ENCODE results near the gene NEK10. TPM values are rescaled to one million over a fixed set of nuclear protein-coding genes. Genes with fewer than 3 reads are reported as not detected.
"Not testable (repeated sequence)": the region's sequence is repeated elsewhere in the genome, so short reads cannot be mapped to it uniquely, and the experiment has no call there.

NEK10 gene
- total RNA-seq, 2 experiments from 2014 or later, result 0.19 to 0.57 TPM

DNA sequence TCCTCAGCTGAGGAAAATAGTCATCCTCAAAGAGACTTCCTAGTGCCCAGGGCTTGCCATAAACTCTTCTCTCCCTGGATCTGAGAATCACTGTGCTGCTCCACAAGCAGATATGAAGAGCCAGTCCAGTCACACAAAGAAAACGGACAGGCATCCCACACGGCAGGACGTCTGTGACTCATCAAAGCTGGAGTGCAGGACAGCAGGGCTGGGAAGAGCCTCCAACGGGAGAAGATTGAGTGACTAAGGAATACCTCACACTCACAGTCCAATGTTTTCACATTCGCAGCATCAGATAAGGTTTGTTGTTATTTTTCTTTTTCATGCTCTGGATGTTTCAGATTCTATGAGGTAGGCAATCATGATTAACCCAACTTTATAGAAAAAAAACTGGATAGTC, 57.8 kb downstream of the NEK10 start:
- ATAC-seq, result no peak
- H3K4me3 Mint-ChIP-seq, result no peak overlapping the region
- H3K4me1 Mint-ChIP-seq, result no peaks in the 10 kb centered on the region
- POLR2A ChIA-PET, result no interaction called here
- CTCF ChIA-PET, result interaction anchor here (1.5 kb wide), 1 partner anchor 156 kb away, joined by 6 read pairs; no protein-coding TSS in a partner anchor
- peaks cover 2% of the 10 kb centered on the region for H3K27me3 Mint-ChIP-seq
- intact Hi-C loops (cut with DNase I, micrococcal nuclease), result loop anchor here in 1 of 2 experiments (5.0 kb wide), 1 partner anchor 1016 kb away; no protein-coding TSS in a partner anchor
- no peak for DNase-seq
- H3K9me3 Mint-ChIP-seq (ENCODE audit: low read depth), result no peaks in the 10 kb centered on the region
- H3K27ac Mint-ChIP-seq, result no peak overlapping the region
- H3K36me3 Mint-ChIP-seq (ENCODE audit: low read depth), result no peaks in the 10 kb centered on the region

- no peaks in the 10 kb centered on the region for H3K4me1 Mint-ChIP-seq
- H3K27ac Mint-ChIP-seq, result no peak overlapping the region
- no peak for DNase-seq
- H3K4me3 Mint-ChIP-seq, result no peak overlapping the region
- POLR2A ChIA-PET, result no interaction called here
- peaks cover 2% of the 10 kb centered on the region for H3K27me3 Mint-ChIP-seq
- no peaks in the 10 kb centered on the region for H3K36me3 Mint-ChIP-seq (ENCODE audit: low read depth)
- no peak for ATAC-seq
- intact Hi-C loops (cut with DNase I, micrococcal nuclease), result loop anchor here in 1 of 2 experiments (5.0 kb wide), 1 partner anchor 1017 kb away; no protein-coding TSS in a partner anchor
- CTCF ChIA-PET, result interaction anchor here (0.7 to 1.5 kb wide), 4 partner anchors 94 to 907 kb away, joined by 3 to 6 read pairs (median 4); no protein-coding TSS in a partner anchor
- no peaks in the 10 kb centered on the region for H3K9me3 Mint-ChIP-seq (ENCODE audit: low read depth)
Observed at GRCh38 chr3:27310688-27311087, 58.5 kb downstream of the NEK10 start.

DNA sequence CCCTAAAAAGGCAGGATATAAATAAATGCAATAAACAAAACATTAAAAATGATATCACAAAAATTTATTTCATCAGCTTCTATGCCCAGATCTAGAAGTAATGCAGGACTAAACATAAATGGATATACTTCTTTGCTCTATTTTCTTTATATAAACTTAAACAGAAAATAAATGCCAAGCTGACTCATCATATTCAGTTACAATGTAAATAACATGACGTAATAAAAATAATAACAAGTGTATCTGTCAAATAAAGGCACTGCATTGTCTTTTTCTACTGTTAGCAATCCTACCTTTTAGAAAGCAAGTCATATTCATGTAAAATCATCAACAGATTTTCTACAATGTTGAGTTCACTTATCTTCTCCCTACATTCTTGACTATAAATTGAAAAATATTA, 61.6 kb downstream of the NEK10 start:
- H3K36me3 Mint-ChIP-seq (ENCODE audit: low read depth), result no peaks in the 10 kb centered on the region
- CTCF ChIA-PET, result no interaction called here
- no peak overlapping the region for H3K27ac Mint-ChIP-seq
- no peak for DNase-seq
- no peaks in the 10 kb centered on the region for H3K9me3 Mint-ChIP-seq (ENCODE audit: low read depth)
- intact Hi-C loops (cut with DNase I, micrococcal nuclease), result no loop called here
- POLR2A ChIA-PET, result no interaction called here
- no peak for ATAC-seq
- peaks cover 2% of the 10 kb centered on the region for H3K27me3 Mint-ChIP-seq
- no peaks in the 10 kb centered on the region for H3K4me1 Mint-ChIP-seq
- no peak overlapping the region for H3K4me3 Mint-ChIP-seq

DNA sequence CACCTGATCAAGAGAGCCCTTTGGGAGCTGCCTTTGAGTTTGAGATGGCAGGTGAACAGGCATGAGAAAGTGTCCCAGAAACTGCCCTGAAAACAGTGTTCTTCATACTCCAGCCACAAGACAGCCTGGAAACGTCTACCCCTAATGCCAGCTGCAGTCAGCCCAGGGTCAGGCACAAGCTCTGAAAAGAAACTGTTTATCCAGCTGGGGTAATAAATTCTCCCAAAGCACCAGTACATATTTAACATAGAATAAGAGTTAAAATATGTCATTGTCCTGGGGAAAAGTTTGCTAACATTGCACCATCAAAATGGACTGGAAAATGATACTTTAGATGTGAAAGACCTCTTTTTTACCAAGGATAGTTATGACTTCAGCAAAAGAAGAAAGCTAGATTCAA, 66.3 kb downstream of the NEK10 start:
- intact Hi-C loops (cut with DNase I, micrococcal nuclease), result no loop called here

GRCh38 chr3:27298981-27299380, 70.2 kb downstream of the NEK10 start:
- intact Hi-C loops (cut with DNase I, micrococcal nuclease); H3K27ac Mint-ChIP-seq; H3K4me3 Mint-ChIP-seq; H3K36me3 Mint-ChIP-seq (ENCODE audit: low read depth); CTCF ChIA-PET; POLR2A ChIA-PET; ATAC-seq; DNase-seq; H3K4me1 Mint-ChIP-seq; H3K27me3 Mint-ChIP-seq: not testable (repeated sequence)
- H3K9me3 Mint-ChIP-seq (ENCODE audit: low read depth), result peaks cover 18% of the 10 kb centered on the region

More for the DNA sequence above, 66.3 kb downstream of the NEK10 start:
- DNase-seq, result no peak
- ChIA-PET POLR2A (interaction anchor here (0.8 kb wide), 1 partner anchor 208 kb away, joined by 4 read pairs; no protein-coding TSS in a partner anchor), CTCF (no interaction called here)
- no peaks in the 10 kb centered on the region for H3K4me1 Mint-ChIP-seq
- no peak overlapping the region for H3K4me3 Mint-ChIP-seq
- peaks cover 18% of the 10 kb centered on the region for H3K9me3 Mint-ChIP-seq (ENCODE audit: low read depth)
- no peak overlapping the region for H3K27ac Mint-ChIP-seq
- no peak for ATAC-seq
- H3K27me3 Mint-ChIP-seq, result no peaks in the 10 kb centered on the region
- no peaks in the 10 kb centered on the region for H3K36me3 Mint-ChIP-seq (ENCODE audit: low read depth)

DNA sequence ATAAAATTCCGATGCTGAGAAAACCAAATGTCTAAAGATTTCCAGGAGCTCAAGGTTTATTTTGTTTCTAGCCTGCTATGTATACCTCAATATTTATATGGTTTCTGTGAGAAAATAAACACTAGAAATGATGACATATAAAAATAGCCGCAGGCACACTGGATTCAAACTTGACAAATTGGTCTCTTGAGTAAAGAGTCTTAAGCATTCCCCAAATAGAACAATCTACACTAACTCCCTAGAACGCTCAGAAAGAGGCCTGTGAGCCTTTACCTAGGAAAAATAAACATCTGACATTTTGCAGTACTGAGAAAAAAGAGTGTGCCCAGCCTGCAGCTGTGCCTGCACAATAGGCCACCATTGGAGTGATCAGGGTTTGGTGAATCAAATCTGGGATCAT, 75.2 kb downstream of the NEK10 start:
- no peaks in the 10 kb centered on the region for H3K36me3 Mint-ChIP-seq (ENCODE audit: low read depth)
- no peak overlapping the region for H3K4me3 Mint-ChIP-seq
- peaks cover 6% of the 10 kb centered on the region for H3K9me3 Mint-ChIP-seq (ENCODE audit: low read depth)
- no peak overlapping the region for H3K27ac Mint-ChIP-seq
- H3K27me3 Mint-ChIP-seq, result no peaks in the 10 kb centered on the region
- H3K4me1 Mint-ChIP-seq, result no peaks in the 10 kb centered on the region
- ATAC-seq, result no peak
- ChIA-PET CTCF (interaction anchor here (0.6 kb wide), 2 partner anchors 16 to 160 kb away, joined by 3 to 4 read pairs; no protein-coding TSS in a partner anchor), POLR2A (no interaction called here)
- DNase-seq, result no peak
- intact Hi-C loops (cut with DNase I, micrococcal nuclease), result no loop called here

DNA sequence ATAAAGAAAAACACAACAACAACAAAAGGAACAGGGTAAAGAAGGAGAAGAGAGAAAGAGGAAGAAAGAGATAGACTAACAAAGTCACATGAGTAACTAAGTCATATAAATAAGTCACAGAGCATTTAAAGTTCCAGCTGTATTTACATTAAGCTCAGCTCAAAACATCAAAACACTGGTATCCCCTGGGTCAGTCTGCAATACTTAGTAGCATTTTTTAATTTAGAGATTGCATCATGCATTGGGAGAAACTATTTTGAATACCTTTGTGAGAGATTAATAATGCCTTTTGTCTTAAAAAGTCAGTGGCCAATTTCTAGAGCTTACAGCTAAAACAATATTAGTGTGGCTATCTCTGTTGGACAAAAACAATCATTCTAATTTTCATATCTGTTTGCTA, 78.4 kb downstream of the NEK10 start:
- DNase-seq (no peak), ATAC-seq (no peak)
- no peak overlapping the region for H3K4me3 Mint-ChIP-seq
- H3K27me3 Mint-ChIP-seq, result no peaks in the 10 kb centered on the region
- intact Hi-C loops (cut with DNase I, micrococcal nuclease), result no loop called here
- no peak overlapping the region for H3K27ac Mint-ChIP-seq
- ChIA-PET POLR2A (no interaction called here), CTCF (no interaction called here)
- H3K36me3 Mint-ChIP-seq (ENCODE audit: low read depth), result no peaks in the 10 kb centered on the region
- no peaks in the 10 kb centered on the region for H3K4me1 Mint-ChIP-seq
- H3K9me3 Mint-ChIP-seq (ENCODE audit: low read depth), result no peaks in the 10 kb centered on the region

GRCh38 chr3:27289769-27290413, 79.3 kb downstream of the NEK10 start:
- POLR2A ChIA-PET, result no interaction called here
- no peaks in the 10 kb centered on the region for H3K4me1 Mint-ChIP-seq
- ATAC-seq (no peak), DNase-seq (no peak)
- intact Hi-C loops (cut with DNase I, micrococcal nuclease), result no loop called here
- no peaks in the 10 kb centered on the region for H3K36me3 Mint-ChIP-seq (ENCODE audit: low read depth)
- no peaks in the 10 kb centered on the region for H3K9me3 Mint-ChIP-seq (ENCODE audit: low read depth)
- H3K27ac Mint-ChIP-seq, result no peak overlapping the region
- CTCF ChIA-PET, result no interaction called here
- H3K27me3 Mint-ChIP-seq, result no peaks in the 10 kb centered on the region
- no peak overlapping the region for H3K4me3 Mint-ChIP-seq

DNA sequence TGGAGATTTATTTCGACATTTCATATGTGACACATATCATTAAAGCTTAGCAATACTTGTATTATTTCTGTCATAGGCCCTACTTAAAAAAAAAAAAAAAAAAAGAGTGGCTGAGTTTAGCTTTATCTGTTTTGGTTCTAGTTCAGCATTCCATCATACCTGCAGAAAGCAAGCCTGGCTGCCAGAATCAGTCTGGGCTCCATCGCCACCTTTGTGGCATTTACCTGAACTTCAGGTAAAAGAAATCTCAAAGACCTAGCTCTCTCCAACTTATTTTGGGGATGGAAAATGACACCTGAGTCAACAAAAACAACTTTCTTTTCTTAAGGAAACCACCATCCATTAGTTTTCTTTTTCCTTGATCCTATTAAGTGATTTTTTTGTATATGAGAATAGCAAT, 82.1 kb downstream of the NEK10 start:
- no peaks in the 10 kb centered on the region for H3K36me3 Mint-ChIP-seq (ENCODE audit: low read depth)
- no peak for DNase-seq
- H3K4me1 Mint-ChIP-seq, result no peaks in the 10 kb centered on the region
- no peaks in the 10 kb centered on the region for H3K9me3 Mint-ChIP-seq (ENCODE audit: low read depth)
- no peak overlapping the region for H3K4me3 Mint-ChIP-seq
- CTCF ChIA-PET, result no interaction called here
- POLR2A ChIA-PET, result no interaction called here
- ATAC-seq, result no peak
- intact Hi-C loops (cut with DNase I, micrococcal nuclease), result no loop called here
- H3K27ac Mint-ChIP-seq, result no peak overlapping the region
- H3K27me3 Mint-ChIP-seq, result no peaks in the 10 kb centered on the region

DNA sequence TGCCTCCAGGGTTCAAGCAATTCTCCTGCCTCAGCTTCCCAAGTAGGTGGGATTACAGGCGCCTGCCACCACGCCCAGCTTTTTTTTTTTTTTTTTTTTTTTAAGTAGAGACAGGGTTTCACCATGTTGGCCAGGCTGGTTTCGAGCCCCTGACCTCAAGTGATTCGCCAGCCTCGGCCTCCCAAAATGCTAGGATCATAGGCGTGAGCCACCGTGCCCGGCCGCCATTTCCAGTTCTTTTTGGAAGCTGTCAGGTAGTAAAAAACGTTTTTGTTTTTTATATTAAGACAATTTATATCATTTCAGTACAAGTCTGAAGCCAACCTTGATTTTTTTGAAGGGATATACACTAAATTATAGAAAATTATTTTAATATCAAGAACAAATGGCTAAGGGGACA, 82.7 kb downstream of the NEK10 start:
- H3K4me1 Mint-ChIP-seq; H3K4me3 Mint-ChIP-seq; H3K9me3 Mint-ChIP-seq (ENCODE audit: low read depth); DNase-seq; H3K36me3 Mint-ChIP-seq (ENCODE audit: low read depth); H3K27me3 Mint-ChIP-seq; CTCF ChIA-PET; intact Hi-C loops (cut with DNase I, micrococcal nuclease); POLR2A ChIA-PET; H3K27ac Mint-ChIP-seq; ATAC-seq: not testable (repeated sequence)

DNA sequence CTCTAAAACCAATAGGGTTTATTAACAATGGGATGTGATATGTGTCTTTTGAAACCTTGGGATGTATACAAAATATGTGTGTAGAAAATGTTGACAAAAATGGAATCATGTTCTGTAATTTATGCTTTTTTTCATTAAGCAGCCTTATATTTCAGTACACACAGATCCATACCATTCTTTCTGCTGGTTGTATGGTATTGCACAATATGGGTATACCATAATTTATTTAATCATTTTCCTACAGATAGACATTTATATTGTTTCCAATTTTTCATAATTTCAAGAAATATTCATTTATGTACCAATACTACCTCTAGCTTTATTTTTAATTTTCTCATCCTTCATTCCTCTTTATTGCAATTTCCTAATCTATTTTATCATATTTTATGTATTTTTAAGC, 83.5 kb downstream of the NEK10 start:
- H3K4me3 Mint-ChIP-seq, result no peak overlapping the region
- no peak overlapping the region for H3K27ac Mint-ChIP-seq
- DNase-seq (no peak), ATAC-seq (no peak)
- POLR2A ChIA-PET, result no interaction called here
- H3K36me3 Mint-ChIP-seq (ENCODE audit: low read depth), result no peaks in the 10 kb centered on the region
- H3K9me3 Mint-ChIP-seq (ENCODE audit: low read depth), result no peaks in the 10 kb centered on the region
- H3K27me3 Mint-ChIP-seq, result no peaks in the 10 kb centered on the region
- intact Hi-C loops (cut with DNase I, micrococcal nuclease), result no loop called here
- CTCF ChIA-PET, result no interaction called here
- no peaks in the 10 kb centered on the region for H3K4me1 Mint-ChIP-seq

GRCh38 chr3:27281671-27282150, 87.5 kb downstream of the NEK10 start:
- no peak for ATAC-seq
- intact Hi-C loops (cut with DNase I, micrococcal nuclease), result no loop called here
- no peak overlapping the region for H3K27ac Mint-ChIP-seq
- H3K4me3 Mint-ChIP-seq, result no peak overlapping the region
- ChIA-PET POLR2A (no interaction called here), CTCF (no interaction called here)
- H3K9me3 Mint-ChIP-seq (ENCODE audit: low read depth), result no peaks in the 10 kb centered on the region
- no peaks in the 10 kb centered on the region for H3K36me3 Mint-ChIP-seq (ENCODE audit: low read depth)
- no peak for DNase-seq
- H3K4me1 Mint-ChIP-seq, result no peaks in the 10 kb centered on the region
- H3K27me3 Mint-ChIP-seq, result no peaks in the 10 kb centered on the region
